ENCODE data around the gene KCNC4.

DNA sequence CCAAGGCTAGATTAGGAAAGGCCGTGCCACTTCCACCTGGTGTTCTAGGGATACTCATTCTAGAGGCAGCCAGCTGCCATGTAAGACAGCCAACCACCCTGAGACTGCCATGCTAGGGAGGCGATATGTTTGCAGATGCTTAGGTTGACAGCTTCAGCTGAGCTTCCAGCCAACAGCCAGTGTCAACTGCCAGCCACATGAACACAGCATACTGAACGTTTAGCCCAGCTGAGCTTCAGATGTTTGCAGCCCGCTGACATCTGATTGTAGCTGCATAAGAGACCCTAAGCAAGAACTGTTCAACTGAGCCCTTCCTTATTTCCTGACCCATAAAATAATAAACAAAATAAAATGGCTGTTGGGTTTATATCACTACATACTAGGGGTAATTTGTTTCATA is 5.0 kb upstream of the KCNC4 start:
- TF ChIP-seq, protein P1, sequence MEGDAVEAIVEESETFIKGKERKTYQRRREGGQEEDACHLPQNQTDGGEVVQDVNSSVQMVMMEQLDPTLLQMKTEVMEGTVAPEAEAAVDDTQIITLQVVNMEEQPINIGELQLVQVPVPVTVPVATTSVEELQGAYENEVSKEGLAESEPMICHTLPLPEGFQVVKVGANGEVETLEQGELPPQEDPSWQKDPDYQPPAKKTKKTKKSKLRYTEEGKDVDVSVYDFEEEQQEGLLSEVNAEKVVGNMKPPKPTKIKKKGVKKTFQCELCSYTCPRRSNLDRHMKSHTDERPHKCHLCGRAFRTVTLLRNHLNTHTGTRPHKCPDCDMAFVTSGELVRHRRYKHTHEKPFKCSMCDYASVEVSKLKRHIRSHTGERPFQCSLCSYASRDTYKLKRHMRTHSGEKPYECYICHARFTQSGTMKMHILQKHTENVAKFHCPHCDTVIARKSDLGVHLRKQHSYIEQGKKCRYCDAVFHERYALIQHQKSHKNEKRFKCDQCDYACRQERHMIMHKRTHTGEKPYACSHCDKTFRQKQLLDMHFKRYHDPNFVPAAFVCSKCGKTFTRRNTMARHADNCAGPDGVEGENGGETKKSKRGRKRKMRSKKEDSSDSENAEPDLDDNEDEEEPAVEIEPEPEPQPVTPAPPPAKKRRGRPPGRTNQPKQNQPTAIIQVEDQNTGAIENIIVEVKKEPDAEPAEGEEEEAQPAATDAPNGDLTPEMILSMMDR (IDR thresholded peaks at IDR 0.05): no peak
- no peak for TF ChIP-seq POLR2A (IDR thresholded peaks at IDR 0.05)
- TF ChIP-seq EP300 (IDR thresholded peaks at IDR 0.05): no peak
- no peak for TF ChIP-seq POLR2AphosphoS5 (IDR thresholded peaks at IDR 0.05)
